HepG2 (cell line): ENCODE data around the gene SNUPN. TPM values are rescaled to one million over a fixed set of nuclear protein-coding genes. Genes with fewer than 3 reads are reported as not detected.

Source experiments
- AGO2 ChIP-seq: fragments of 200-400 bp; formaldehyde crosslinking; optimal IDR thresholded peaks from 2 replicates; pipeline ENCODE3; 2017; ENCODE audit warnings: mild to moderate bottlenecking, low read depth, low read length, moderate library complexity
- BCL6 ChIP-seq: IDR thresholded peaks from 2 replicates; pipeline ENCODE4 v1.6.1; 2016; ENCODE audit warnings: missing genetic modification reagents, missing compliant biosample characterization
- CBX2 ChIP-seq, 2 experiments: fragments of 200-600 bp in 1 of 2; sonication (generic); formaldehyde crosslinking in 1 of 2; IDR thresholded peaks; 2 replicates each; pipeline versions ENCODE4 v1.7.0 to v1.8.1; 2018 to 2022; ENCODE audit warnings: low read depth in 2 of 2, low read length in 1 of 2, mild to moderate bottlenecking in 1 of 2, missing genetic modification reagents in 1 of 2
- CEBPB ChIP-seq: IDR thresholded peaks from 2 replicates; pipeline ENCODE4 v1.6.1; 2011; ENCODE audit warnings: low read depth, low read length, improper control_type of control experiment, borderline replicate concordance
- EEA1 ChIP-seq: sonication (generic); formaldehyde crosslinking; IDR thresholded peaks from 2 replicates; pipeline ENCODE4 v1.5.1; 2020; ENCODE audit warnings: mild to moderate bottlenecking, missing genetic modification reagents, borderline replicate concordance
- FOXO1 ChIP-seq: sonication (generic); formaldehyde crosslinking; IDR thresholded peaks from 2 replicates; pipeline ENCODE4 v1.4.0; 2020; ENCODE audit warnings: missing genetic modification reagents
- HES4 ChIP-seq: sonication (generic); formaldehyde crosslinking; IDR thresholded peaks from 2 replicates; pipeline ENCODE4 v1.9.0; 2021; ENCODE audit warnings: mild to moderate bottlenecking, missing genetic modification reagents, borderline replicate concordance
- HNRNPL ChIP-seq: fragments of 200-400 bp; formaldehyde crosslinking; IDR thresholded peaks from 2 replicates; pipeline ENCODE4 v1.6.1; 2017; ENCODE audit warnings: mild to moderate bottlenecking, low read depth, low read length
- KLF11 ChIP-seq: IDR thresholded peaks from 2 replicates; pipeline ENCODE4 v1.6.1; 2016; ENCODE audit warnings: missing compliant biosample characterization
- KLF13 ChIP-seq: sonication (generic); formaldehyde crosslinking; IDR thresholded peaks from 2 replicates; pipeline ENCODE4 v1.4.0; 2020; ENCODE audit warnings: mild to moderate bottlenecking, missing genetic modification reagents
- MED1 ChIP-seq: sonication (generic); formaldehyde crosslinking; IDR thresholded peaks from 2 replicates; pipeline ENCODE4 v1.4.0; 2020; ENCODE audit warnings: missing genetic modification reagents
- SNAPC2 ChIP-seq: sonication (generic); formaldehyde crosslinking; IDR thresholded peaks from 2 replicates; pipeline ENCODE4 v1.8.1; 2022; ENCODE audit warnings: mild to moderate bottlenecking, missing genetic modification reagents
- ZNF160 ChIP-seq: sonication (generic); formaldehyde crosslinking; IDR thresholded peaks from 2 replicates; pipeline ENCODE4 v1.8.0; 2022; ENCODE audit warnings: mild to moderate bottlenecking, inconsistent platforms, missing genetic modification reagents
- ZNF180 ChIP-seq: sonication (generic); formaldehyde crosslinking; IDR thresholded peaks from 2 replicates; pipeline ENCODE4 v1.4.0; 2020; ENCODE audit warnings: low read depth, missing genetic modification reagents, borderline replicate concordance
- ZNF253 ChIP-seq: sonication (generic); formaldehyde crosslinking; IDR thresholded peaks from 2 replicates; pipeline ENCODE4 v1.8.0; 2022; ENCODE audit warnings: mild to moderate bottlenecking, missing genetic modification reagents, borderline replicate concordance
- ZNF274 ChIP-seq: sonication (generic); formaldehyde crosslinking; IDR thresholded peaks from 2 replicates; pipeline ENCODE4 v1.5.1; 2020; ENCODE audit warnings: mild to moderate bottlenecking, missing genetic modification reagents
- ZNF296 ChIP-seq: sonication (generic); formaldehyde crosslinking; conservative IDR thresholded peaks from 2 replicates; pipeline ENCODE4 v1.5.0; 2020; ENCODE audit warnings: mild to moderate bottlenecking, missing genetic modification reagents
- ZNF343 ChIP-seq: sonication (generic); formaldehyde crosslinking; IDR thresholded peaks from 2 replicates; pipeline ENCODE4 v1.4.0; 2020; ENCODE audit warnings: mild to moderate bottlenecking, missing genetic modification reagents
- ZSCAN12 ChIP-seq: sonication (generic); formaldehyde crosslinking; IDR thresholded peaks from 2 replicates; pipeline ENCODE4 v1.9.0; 2021; ENCODE audit warnings: mild to moderate bottlenecking, missing genetic modification reagents
- polyA plus RNA-seq, 8 experiments: library from polyadenylated mRNA; depleted of rRNA in 3 of 8; stranded (reverse) in 7 of 8; unstranded in 1 of 8; fragments of >200 nt; fragmentation: Illumina TruSeq in 4 of 8; extraction: Trizol in 4 of 8; gene quantifications; 2 replicates each; pipeline versions ENCODE4 v1.2.1 to v1.2.3, GENCODE V29; 2011 to 2016; ENCODE audit warnings: low read depth in 4 of 8, missing spikeins in 1 of 8, mixed read lengths in 1 of 8; ENCODE audit not compliant: insufficient read depth in 1 of 8
- total RNA-seq, 5 experiments: library from RNA; depleted of rRNA; stranded (reverse); fragments of >200 nt; fragmentation: Illumina TruSeq; extraction: Trizol; gene quantifications; 2 replicates each; pipeline ENCODE4 v1.2.3, GENCODE V29; 2016; ENCODE audit warnings: low read depth in 1 of 5
- TF ChIP-seq, protein P1 (sequence below): sonication (generic); formaldehyde crosslinking; IDR thresholded peaks from 2 replicates; pipeline ENCODE4 v1.4.0; 2020; ENCODE audit warnings: mild to moderate bottlenecking, missing genetic modification reagents
- TF ChIP-seq, protein P2 (sequence below): sonication (generic); formaldehyde crosslinking; IDR thresholded peaks from 2 replicates; pipeline ENCODE4 v1.8.1; 2023; ENCODE audit warnings: mild to moderate bottlenecking, moderate library complexity, missing genetic modification reagents
- TF ChIP-seq, protein P3 (sequence below), 2 experiments: sonication (generic) in 1 of 2; formaldehyde crosslinking in 1 of 2; IDR thresholded peaks; 2 replicates each; pipeline versions ENCODE4 v1.6.1 to v1.9.0; 2014 to 2022; ENCODE audit warnings: antibody characterized with exemption in 1 of 2, borderline replicate concordance in 1 of 2, inconsistent platforms in 1 of 2, low read depth in 1 of 2, missing genetic modification reagents in 1 of 2

The SNUPN gene
- total and polyA plus RNA-seq, 2 of the 13 experiments (the other 11 are each of a cell fraction or from before 2014, with no cell fraction given) = 9.0 to 16.4 TPM

DNA sequence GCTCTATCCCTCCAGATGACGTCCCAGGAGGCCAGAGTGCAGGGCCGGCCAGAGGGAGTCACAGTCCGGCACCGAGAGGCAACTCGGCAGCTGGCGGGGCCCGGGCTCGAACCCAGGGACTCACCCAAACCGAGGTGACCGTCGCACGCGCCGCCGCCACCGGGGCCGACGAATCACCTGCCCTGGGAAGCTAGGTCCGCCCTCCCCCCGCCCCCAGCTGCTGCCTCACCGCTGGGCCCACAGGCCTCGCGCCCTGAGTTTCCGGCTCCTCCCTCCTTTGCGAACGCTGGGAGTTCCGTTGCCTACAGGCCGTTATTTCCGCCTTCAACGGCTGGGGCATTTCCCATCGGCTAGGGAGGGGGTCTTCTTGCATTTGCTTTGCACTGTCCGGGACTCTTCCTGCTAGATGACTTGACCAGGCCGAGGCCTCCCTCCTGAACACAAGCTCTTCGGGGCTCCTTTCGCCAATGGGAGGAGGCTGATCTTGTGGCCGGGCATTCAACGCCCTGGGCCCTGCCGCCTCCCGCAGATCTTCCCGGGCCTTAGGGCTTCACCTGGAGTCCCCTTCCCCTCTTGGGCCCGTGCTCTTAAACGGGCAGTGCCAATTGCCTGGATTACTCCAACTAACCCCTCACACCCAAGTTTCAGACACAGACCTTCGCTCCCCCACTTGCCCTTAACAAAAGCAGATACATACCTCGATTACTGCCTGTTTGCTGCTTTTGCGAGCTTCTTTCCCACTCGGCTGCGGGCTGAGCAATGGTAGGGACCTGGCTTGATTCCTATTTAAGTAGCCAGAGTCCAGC is at the start of gene SNUPN (continued):
- TF ChIP-seq, protein P1, sequence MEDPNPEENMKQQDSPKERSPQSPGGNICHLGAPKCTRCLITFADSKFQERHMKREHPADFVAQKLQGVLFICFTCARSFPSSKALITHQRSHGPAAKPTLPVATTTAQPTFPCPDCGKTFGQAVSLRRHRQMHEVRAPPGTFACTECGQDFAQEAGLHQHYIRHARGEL (CRISPR knock-in tag) = no peak
- TF ChIP-seq BCL6 (CRISPR knock-in tag) (peak; percentile 40), CEBPB (no peak), ZNF343 (peak; percentile 58; the same call in 1 of the 2 replicates), EEA1 (CRISPR knock-in tag) (no peak), ZSCAN12 (CRISPR knock-in tag) (no peak), SNAPC2 (CRISPR knock-in tag) (no peak), KLF13 (no peak), ZNF160 (0 out of 2 replicates have a peak, but pooled peaks have one; percentile 45), HNRNPL (0 out of 2 replicates have a peak, but pooled peaks have one; percentile 43), ZNF180 (CRISPR knock-in tag) (no peak), ZNF274 (CRISPR knock-in tag) (no peak), HES4 (CRISPR knock-in tag) (0 out of 2 replicates have a peak, but pooled peaks have one; percentile 13), ZNF253 (CRISPR knock-in tag) (no peak), KLF11 (CRISPR knock-in tag) (peak; percentile 61; the same call in 1 of the 2 replicates), FOXO1 (CRISPR knock-in tag) (peak; percentile 46; the same call in 1 of the 2 replicates), MED1 (CRISPR knock-in tag) (peak; percentile 73), ZNF296 (CRISPR knock-in tag) (no peak), CBX2 (IDR thresholded peaks at IDR 0.05; ENCODE audit: low read depth, low read length) (no peak), CBX2 (CRISPR knock-in tag; IDR thresholded peaks at IDR 0.05; ENCODE audit: low read depth) (no peak), AGO2 (peak; percentile 83)
- TF ChIP-seq, protein P2, sequence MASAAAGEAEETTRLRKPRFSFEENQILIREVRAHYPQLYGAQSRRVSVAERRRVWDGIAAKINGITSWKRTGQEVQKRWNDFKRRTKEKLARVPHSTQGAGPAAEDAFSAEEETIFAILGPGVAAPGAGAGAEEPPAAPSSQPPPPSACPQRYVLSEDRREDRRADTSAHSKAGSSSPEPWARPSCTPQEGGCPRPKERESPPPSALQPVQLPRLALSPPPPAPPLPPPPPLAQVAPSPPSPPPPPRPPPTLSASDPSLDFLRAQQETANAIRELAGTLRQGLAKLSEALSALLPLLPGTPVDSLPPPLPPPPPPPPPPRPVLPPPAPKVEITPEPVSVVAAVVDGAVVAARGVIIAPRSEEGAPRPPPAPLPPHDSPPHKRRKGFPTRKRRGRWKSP (CRISPR knock-in tag) = peak; percentile 47; the same call in 1 of the 2 replicates
- TF ChIP-seq, protein P3, sequence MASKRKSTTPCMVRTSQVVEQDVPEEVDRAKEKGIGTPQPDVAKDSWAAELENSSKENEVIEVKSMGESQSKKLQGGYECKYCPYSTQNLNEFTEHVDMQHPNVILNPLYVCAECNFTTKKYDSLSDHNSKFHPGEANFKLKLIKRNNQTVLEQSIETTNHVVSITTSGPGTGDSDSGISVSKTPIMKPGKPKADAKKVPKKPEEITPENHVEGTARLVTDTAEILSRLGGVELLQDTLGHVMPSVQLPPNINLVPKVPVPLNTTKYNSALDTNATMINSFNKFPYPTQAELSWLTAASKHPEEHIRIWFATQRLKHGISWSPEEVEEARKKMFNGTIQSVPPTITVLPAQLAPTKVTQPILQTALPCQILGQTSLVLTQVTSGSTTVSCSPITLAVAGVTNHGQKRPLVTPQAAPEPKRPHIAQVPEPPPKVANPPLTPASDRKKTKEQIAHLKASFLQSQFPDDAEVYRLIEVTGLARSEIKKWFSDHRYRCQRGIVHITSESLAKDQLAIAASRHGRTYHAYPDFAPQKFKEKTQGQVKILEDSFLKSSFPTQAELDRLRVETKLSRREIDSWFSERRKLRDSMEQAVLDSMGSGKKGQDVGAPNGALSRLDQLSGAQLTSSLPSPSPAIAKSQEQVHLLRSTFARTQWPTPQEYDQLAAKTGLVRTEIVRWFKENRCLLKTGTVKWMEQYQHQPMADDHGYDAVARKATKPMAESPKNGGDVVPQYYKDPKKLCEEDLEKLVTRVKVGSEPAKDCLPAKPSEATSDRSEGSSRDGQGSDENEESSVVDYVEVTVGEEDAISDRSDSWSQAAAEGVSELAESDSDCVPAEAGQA (IDR thresholded peaks at IDR 0.05; ENCODE audit: low read depth) = peak; percentile 38; the same call in 1 of the 2 replicates
- TF ChIP-seq, protein P3 (CRISPR knock-in tag; IDR thresholded peaks at IDR 0.05; ENCODE audit: borderline replicate concordance) = no peak
